K562 (cell line): ENCODE results near the gene RNF181.

Experiments used
- CAMTA2 ChIP-seq: fragments of 250-450 bp; sonication (Bioruptor Pico); conservative IDR thresholded peaks from 2 replicates; pipeline ENCODE4 v1.5.1; 2022
- HOXB6 ChIP-seq: fragments of 250-450 bp; sonication (Bioruptor Pico); IDR thresholded peaks from 2 replicates; pipeline ENCODE4 v1.5.1; 2022; ENCODE audit warnings: mild to moderate bottlenecking, borderline replicate concordance
- MCM5 ChIP-seq: fragments of 450-650 bp; IDR thresholded peaks from 2 replicates; pipeline ENCODE4 v1.6.1; 2016; ENCODE audit warnings: low read depth
- PHB ChIP-seq: fragments of 250-450 bp; sonication (Bioruptor Pico); IDR thresholded peaks from 2 replicates; pipeline ENCODE4 v1.5.0; 2021
- POLR2A ChIP-seq: fragments of 450-650 bp; conservative IDR thresholded peaks from 2 replicates; pipeline ENCODE4 v1.6.1; 2016
- POLR2AphosphoS5 ChIP-seq: IDR thresholded peaks from 2 replicates; pipeline ENCODE4 v1.6.1; 2011; ENCODE audit warnings: mild to moderate bottlenecking, low read depth, low read length, moderate library complexity; ENCODE audit not compliant: control insufficient read depth, insufficient read depth
- RBM14 ChIP-seq: fragments of 200-400 bp; formaldehyde crosslinking; IDR thresholded peaks from 2 replicates; pipeline ENCODE4 v1.6.1; 2018; ENCODE audit warnings: low read depth, mild to moderate bottlenecking, low read length, moderate library complexity, borderline replicate concordance; ENCODE audit not compliant: insufficient read depth
- RBM34 ChIP-seq: fragments of 200-400 bp; formaldehyde crosslinking; IDR thresholded peaks from 2 replicates; pipeline ENCODE4 v1.6.1; 2018; ENCODE audit warnings: low read length, borderline replicate concordance; ENCODE audit not compliant: insufficient read depth
- RFX5 ChIP-seq: IDR thresholded peaks from 2 replicates; pipeline ENCODE4 v1.6.1; 2011; ENCODE audit warnings: low read depth, mild to moderate bottlenecking, improper control_type of control experiment, low read length
- RNF2 ChIP-seq: sonication (generic); IDR thresholded peaks from 2 replicates; pipeline ENCODE4 v1.6.1; 2016
- SREBF2 ChIP-seq: sonication (generic); formaldehyde crosslinking; IDR thresholded peaks from 2 replicates; pipeline ENCODE4 v1.4.0; 2020; ENCODE audit warnings: mild to moderate bottlenecking, missing genetic modification reagents
- YY1 ChIP-seq, 3 experiments: IDR thresholded peaks; 2 replicates each; pipeline ENCODE4 v1.6.1; 2011; ENCODE audit warnings: low read length in 2 of 3, mild to moderate bottlenecking in 2 of 3, moderate library complexity in 2 of 3, borderline replicate concordance in 1 of 3, control low read depth in 1 of 3, low read depth in 1 of 3; ENCODE audit not compliant: insufficient read depth in 3 of 3, insufficient replicate concordance in 2 of 3, control insufficient read depth in 1 of 3, insufficient read length in 1 of 3; ENCODE audit errors: extremely low read depth in 1 of 3
- ZFX ChIP-seq: sonication (generic); formaldehyde crosslinking; IDR thresholded peaks from 2 replicates; pipeline ENCODE4 v1.8.0; 2022; ENCODE audit warnings: mild to moderate bottlenecking, missing genetic modification reagents, moderate library complexity
- ZNF644 ChIP-seq: fragments of 200-800 bp; sonication (Bioruptor generic); IDR thresholded peaks from 2 replicates; pipeline ENCODE4 v1.6.1; 2016; ENCODE audit warnings: low read depth, missing genetic modification characterization, missing compliant biosample characterization

- TF ChIP-seq HOXB6 (no peak), PHB (CRISPR knock-in tag) (no peak), RNF2 (no peak), POLR2A (no peak), RFX5 (no peak), MCM5 (no peak), ZFX (CRISPR knock-in tag) (no peak), POLR2AphosphoS5 (no peak), RBM14 (no peak), ZNF644 (no peak), RBM34 (no peak), YY1 (IDR thresholded peaks at IDR 0.05; ENCODE audit: borderline replicate concordance in 1 of 3, control insufficient read depth in 1 of 3, extremely low read depth in 1 of 3, insufficient read depth in 3 of 3, insufficient read length in 1 of 3, insufficient replicate concordance in 2 of 3, low read depth in 1 of 3, low read length in 2 of 3) (no peak), SREBF2 (CRISPR knock-in tag) (no peak), CAMTA2 (CRISPR knock-in tag) (no peak)
Observed at GRCh38 chr2:85615413-85615728, 19.8 kb downstream of the RNF181 start.
